KMS-11 (cell line): ENCODE results near the gene CYP11A1.

Experiments used
- H2AFZ ChIP-seq: fragments of 200-600 bp; sonication (generic); 2 replicates; pipeline ENCODE4 v1.6.1; 2016; ENCODE audit warnings: antibody characterized with exemption, mixed run types, low read depth
- H3K27ac ChIP-seq: fragments of 200-600 bp; sonication (generic); 2 replicates; pipeline ENCODE4 v1.6.1; 2016; ENCODE audit warnings: mild to moderate bottlenecking, mixed run types
- H3K27me3 ChIP-seq: fragments of 200-600 bp; sonication (generic); 2 replicates; pipeline ENCODE4 v1.6.1; 2017; ENCODE audit warnings: mild to moderate bottlenecking, low read depth, mixed run types, moderate library complexity; ENCODE audit not compliant: insufficient read depth
- H3K36me3 ChIP-seq: fragments of 200-600 bp; sonication (generic); 2 replicates; pipeline ENCODE4 v1.6.1; 2017; ENCODE audit warnings: mild to moderate bottlenecking, mixed run types; ENCODE audit not compliant: insufficient read depth
- H3K4me1 ChIP-seq: fragments of 200-600 bp; sonication (generic); 2 replicates; pipeline ENCODE4 v1.6.1; 2016; ENCODE audit warnings: mild to moderate bottlenecking, low read depth, mixed run types; ENCODE audit not compliant: poor library complexity, severe bottlenecking
- H3K4me2 ChIP-seq: fragments of 200-600 bp; sonication (generic); 2 replicates; pipeline ENCODE4 v1.7.0; 2016; ENCODE audit warnings: mild to moderate bottlenecking, mixed run types
- H3K4me3 ChIP-seq: fragments of 200-600 bp; sonication (generic); IDR thresholded peaks from 2 replicates; pipeline ENCODE4 v1.6.1; 2017; ENCODE audit warnings: low read depth, low read length, mixed read lengths; ENCODE audit not compliant: insufficient read depth
- H3K79me2 ChIP-seq: fragments of 200-600 bp; sonication (generic); 2 replicates; pipeline ENCODE4 v1.6.1; 2016; ENCODE audit warnings: low read depth, mixed run types; ENCODE audit not compliant: insufficient read depth
- H3K9ac ChIP-seq: fragments of 200-600 bp; sonication (generic); 2 replicates; pipeline ENCODE4 v1.6.1; 2016; ENCODE audit warnings: mild to moderate bottlenecking, mixed run types
- H4K20me1 ChIP-seq: fragments of 200-600 bp; sonication (generic); 2 replicates; pipeline ENCODE4 v1.6.1; 2016; ENCODE audit warnings: mild to moderate bottlenecking, mixed run types; ENCODE audit not compliant: insufficient read depth
- TF ChIP-seq, protein P1 (sequence below): fragments of 200-600 bp; sonication (generic); conservative IDR thresholded peaks from 2 replicates; pipeline ENCODE4 v1.6.1; 2017; ENCODE audit warnings: low read depth, mild to moderate bottlenecking, antibody characterized with exemption, low read length, moderate library complexity, mixed read lengths

CYP11A1 gene

DNA sequence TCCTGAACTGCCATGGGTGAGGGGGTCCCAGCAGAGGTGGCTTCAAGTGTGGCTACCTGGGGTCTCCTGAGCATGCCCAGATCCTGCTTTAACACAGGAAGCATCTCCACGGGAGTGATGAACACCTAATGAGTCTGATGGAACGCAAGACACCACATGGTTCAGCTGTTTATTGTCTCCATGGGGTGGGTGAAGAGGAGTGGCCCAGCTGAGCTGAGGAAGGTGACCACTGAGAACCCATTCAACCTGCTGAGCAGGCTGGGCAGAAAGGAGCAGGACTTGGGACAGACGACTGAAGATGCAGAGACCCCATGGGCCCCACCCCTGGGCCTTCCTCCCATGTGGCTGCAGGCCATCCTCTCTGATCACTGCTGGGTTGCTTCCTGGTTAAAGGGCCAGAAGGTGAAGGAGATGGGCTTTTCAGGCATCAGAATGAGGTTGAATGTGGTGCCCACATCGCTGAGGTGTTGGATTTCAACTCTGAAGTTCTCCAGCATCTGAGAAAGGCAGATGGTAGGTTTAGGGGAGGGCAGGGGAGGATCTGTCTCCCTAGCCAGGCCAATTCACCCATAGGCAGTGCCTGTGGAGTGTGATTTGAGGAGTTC is 29.7 kb downstream of the CYP11A1 start:
- H3K27ac ChIP-seq: no peak overlapping the region
- H3K27me3 ChIP-seq: peaks cover 52% of the 10 kb centered on the region
- no peaks in the 10 kb centered on the region for H3K79me2 ChIP-seq
- H3K4me3 ChIP-seq: no peak overlapping the region
- no peak overlapping the region for H3K9ac ChIP-seq
- no peak overlapping the region for H2AFZ ChIP-seq
- no peak overlapping the region for H3K4me2 ChIP-seq
- TF ChIP-seq, protein P1, sequence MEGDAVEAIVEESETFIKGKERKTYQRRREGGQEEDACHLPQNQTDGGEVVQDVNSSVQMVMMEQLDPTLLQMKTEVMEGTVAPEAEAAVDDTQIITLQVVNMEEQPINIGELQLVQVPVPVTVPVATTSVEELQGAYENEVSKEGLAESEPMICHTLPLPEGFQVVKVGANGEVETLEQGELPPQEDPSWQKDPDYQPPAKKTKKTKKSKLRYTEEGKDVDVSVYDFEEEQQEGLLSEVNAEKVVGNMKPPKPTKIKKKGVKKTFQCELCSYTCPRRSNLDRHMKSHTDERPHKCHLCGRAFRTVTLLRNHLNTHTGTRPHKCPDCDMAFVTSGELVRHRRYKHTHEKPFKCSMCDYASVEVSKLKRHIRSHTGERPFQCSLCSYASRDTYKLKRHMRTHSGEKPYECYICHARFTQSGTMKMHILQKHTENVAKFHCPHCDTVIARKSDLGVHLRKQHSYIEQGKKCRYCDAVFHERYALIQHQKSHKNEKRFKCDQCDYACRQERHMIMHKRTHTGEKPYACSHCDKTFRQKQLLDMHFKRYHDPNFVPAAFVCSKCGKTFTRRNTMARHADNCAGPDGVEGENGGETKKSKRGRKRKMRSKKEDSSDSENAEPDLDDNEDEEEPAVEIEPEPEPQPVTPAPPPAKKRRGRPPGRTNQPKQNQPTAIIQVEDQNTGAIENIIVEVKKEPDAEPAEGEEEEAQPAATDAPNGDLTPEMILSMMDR: no peak
- H4K20me1 ChIP-seq: no peaks in the 10 kb centered on the region
- H3K36me3 ChIP-seq: no peaks in the 10 kb centered on the region
- no peaks in the 10 kb centered on the region for H3K4me1 ChIP-seq

DNA sequence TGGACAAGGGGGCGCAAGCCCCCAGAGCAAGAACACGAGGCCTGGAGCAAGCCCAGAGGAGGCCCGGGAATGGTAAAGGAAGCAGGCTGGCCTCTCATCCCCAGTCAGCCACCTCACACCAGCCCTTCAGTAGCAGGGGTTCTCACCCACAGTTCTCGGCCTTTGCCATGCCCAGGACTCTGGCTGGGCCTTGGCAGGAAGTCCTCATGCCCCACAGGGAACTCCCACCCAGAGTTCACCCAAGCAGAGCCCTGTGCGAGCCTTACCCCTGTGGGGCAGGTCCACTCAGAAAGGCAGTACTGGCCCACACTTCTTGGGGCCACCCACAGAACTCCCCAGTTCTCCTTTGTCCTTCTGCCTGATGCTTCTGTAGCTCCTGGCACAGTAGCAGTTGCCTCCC is 30.3 kb downstream of the CYP11A1 start:
- no peak overlapping the region for H3K4me2 ChIP-seq
- H3K36me3 ChIP-seq: no peaks in the 10 kb centered on the region
- no peak overlapping the region for H3K27ac ChIP-seq
- H3K79me2 ChIP-seq: no peaks in the 10 kb centered on the region
- H4K20me1 ChIP-seq: no peaks in the 10 kb centered on the region
- no peak overlapping the region for H3K9ac ChIP-seq
- peaks cover 51% of the 10 kb centered on the region for H3K27me3 ChIP-seq
- TF ChIP-seq, protein P1: no peak
- H2AFZ ChIP-seq: no peak overlapping the region
- no peak overlapping the region for H3K4me3 ChIP-seq
- H3K4me1 ChIP-seq: no peaks in the 10 kb centered on the region

DNA sequence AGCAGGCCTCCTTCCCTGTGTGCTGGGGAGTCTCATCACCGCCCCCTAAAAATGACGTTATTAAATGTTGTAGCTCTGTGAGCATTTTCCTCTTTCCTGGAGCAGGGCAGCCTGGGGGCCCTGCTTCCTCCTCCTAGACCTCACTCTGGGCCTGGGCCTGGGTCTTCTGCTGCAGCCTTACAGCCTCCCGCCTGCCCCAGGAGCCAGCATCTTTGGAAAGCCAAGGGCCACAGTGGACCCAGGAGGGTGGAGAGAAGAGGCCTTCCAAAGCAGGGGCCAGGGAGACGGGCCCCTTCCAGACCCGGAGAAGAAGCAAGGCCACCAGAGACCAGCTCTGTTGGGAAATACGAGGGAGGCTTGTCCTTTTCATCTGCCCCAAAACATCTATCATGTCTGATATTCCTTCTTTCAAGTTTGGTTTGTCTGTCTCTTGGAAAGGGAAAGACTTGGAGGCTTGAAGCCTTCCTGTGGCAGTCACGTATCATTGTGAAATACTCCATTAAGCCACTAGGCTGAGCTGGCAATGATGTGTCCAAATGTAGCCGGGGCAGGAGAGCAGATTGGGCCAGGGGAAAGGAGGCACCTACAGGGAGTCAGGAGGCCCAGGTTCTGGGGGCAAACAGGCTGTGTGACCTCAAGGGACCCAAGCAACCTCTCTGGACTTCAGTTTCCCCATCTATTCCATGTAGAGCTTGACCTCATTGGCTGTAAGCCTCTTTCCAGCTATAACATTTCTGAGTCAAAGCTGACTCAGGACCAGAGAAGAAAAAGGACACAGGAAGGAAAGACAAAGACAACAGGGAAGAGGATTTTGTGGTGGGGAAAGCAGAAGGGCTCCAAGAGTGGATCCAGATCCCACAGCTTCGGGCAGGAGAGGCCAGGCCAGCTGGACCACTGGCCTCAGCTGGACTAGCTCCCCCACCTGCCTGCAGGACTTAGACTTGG is 31.1 kb downstream of the CYP11A1 start:
- H3K27me3 ChIP-seq: peaks cover 59% of the 10 kb centered on the region
- no peak overlapping the region for H3K27ac ChIP-seq
- H2AFZ ChIP-seq: no peak overlapping the region
- H3K4me2 ChIP-seq: no peak overlapping the region
- no peak overlapping the region for H3K9ac ChIP-seq
- H4K20me1 ChIP-seq: no peaks in the 10 kb centered on the region
- no peaks in the 10 kb centered on the region for H3K36me3 ChIP-seq
- H3K4me3 ChIP-seq: no peak overlapping the region
- H3K4me1 ChIP-seq: no peaks in the 10 kb centered on the region
- H3K79me2 ChIP-seq: no peaks in the 10 kb centered on the region
- TF ChIP-seq, protein P1: no peak

DNA sequence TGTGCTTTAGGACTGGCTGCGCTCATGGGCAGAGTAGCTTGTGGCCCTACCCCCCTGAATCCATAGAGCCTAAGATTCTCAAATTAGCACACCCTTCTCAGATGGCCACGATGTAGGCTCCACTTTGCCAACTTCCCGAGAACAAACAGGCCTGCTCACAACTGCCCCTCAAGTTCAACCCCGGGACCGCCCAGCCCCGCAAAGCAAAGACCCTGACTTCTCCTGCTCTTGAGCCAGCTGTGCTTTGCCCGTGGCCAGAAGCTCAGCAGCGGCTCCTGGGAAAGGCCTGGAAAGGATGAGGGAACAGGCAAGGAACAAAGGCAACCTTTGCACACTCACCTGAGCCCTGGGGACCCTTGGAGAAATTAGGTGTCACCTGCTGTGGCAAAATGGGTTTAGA is 32.0 kb downstream of the CYP11A1 start:
- no peaks in the 10 kb centered on the region for H4K20me1 ChIP-seq
- no peak overlapping the region for H3K9ac ChIP-seq
- H3K4me3 ChIP-seq: no peak overlapping the region
- no peaks in the 10 kb centered on the region for H3K79me2 ChIP-seq
- peaks cover 60% of the 10 kb centered on the region for H3K27me3 ChIP-seq
- H3K4me2 ChIP-seq: no peak overlapping the region
- TF ChIP-seq, protein P1: no peak
- no peak overlapping the region for H3K27ac ChIP-seq
- H3K36me3 ChIP-seq: no peaks in the 10 kb centered on the region
- no peaks in the 10 kb centered on the region for H3K4me1 ChIP-seq
- H2AFZ ChIP-seq: no peak overlapping the region
